Head of caudate nucleus (tissue), 42 donors: ENCODE data around the gene IFFO2.

ENCODE experiments used
- DNase-seq, 42 donors: peaks; one replicate each; pipeline versions ENCODE4 v3.0.0 to v3.0.0-alpha.2; 2020 to 2021; ENCODE audit warnings: mixed read lengths in 7 of 42
- intact Hi-C: fragments of 100-400 bp; cut with DNase I; formaldehyde crosslinking; loops from one replicate; pipeline ENCODE4 v1.15.0; 2022

Gene IFFO2

GRCh38 chr1:18926315-18927081 lies 30.0 kb downstream of the IFFO2 start:
- intact Hi-C loops: no loop called here

GRCh38 chr1:18925279-18925678 lies 31.2 kb downstream of the IFFO2 start:
- intact Hi-C loops: no loop called here
- DNase-seq: no peak

More at GRCh38 chr1:18926315-18927081, 30.0 kb downstream of the IFFO2 start:
- no peak for DNase-seq

GRCh38 chr1:18924221-18924691 lies 32.2 kb downstream of the IFFO2 start:
- intact Hi-C loops: no loop called here
- no peak for DNase-seq

- DNase-seq: peak in 1 of 42 donors; percentile 57
- intact Hi-C loops: no loop called here
These were observed 32.7 kb downstream of the IFFO2 start for GRCh38 chr1:18923756-18924211.

- DNase-seq: no peak
- intact Hi-C loops: no loop called here
These were observed 33.4 kb downstream of the IFFO2 start for GRCh38 chr1:18922848-18923755.

- intact Hi-C loops: no loop called here
- DNase-seq: peak in 40 of 42 donors; percentile 33 to 87 (median 70)
These were observed 34.2 kb downstream of the IFFO2 start for GRCh38 chr1:18922319-18922726.

GRCh38 chr1:18921516-18922251 lies 34.8 kb downstream of the IFFO2 start:
- peak in 1 of 42 donors; percentile 54 for DNase-seq
- intact Hi-C loops: no loop called here

- intact Hi-C loops: no loop called here
- no peak for DNase-seq
These were observed 35.5 kb downstream of the IFFO2 start for GRCh38 chr1:18920931-18921330.

- no peak for DNase-seq
- intact Hi-C loops: no loop called here
These were observed 36.5 kb downstream of the IFFO2 start for GRCh38 chr1:18919956-18920355.

GRCh38 chr1:18919197-18919905 lies 37.1 kb downstream of the IFFO2 start:
- intact Hi-C loops: no loop called here
- DNase-seq: no peak

GRCh38 chr1:18918417-18918816 lies 38.1 kb downstream of the IFFO2 start:
- no peak for DNase-seq
- intact Hi-C loops: no loop called here

GRCh38 chr1:18917071-18917799 lies 39.2 kb downstream of the IFFO2 start:
- no peak for DNase-seq
- intact Hi-C loops: no loop called here

- intact Hi-C loops: no loop called here
- DNase-seq: peak in 2 of 42 donors; percentile 32 to 46
These were observed 41.1 kb downstream of the IFFO2 start for GRCh38 chr1:18915341-18915740.

GRCh38 chr1:18913065-18913835 lies 43.2 kb downstream of the IFFO2 start:
- DNase-seq: peak; percentile 66 to 95 (median 88)
- intact Hi-C loops: no loop called here

- intact Hi-C loops: no loop called here
- no peak for DNase-seq
These were observed 43.9 kb downstream of the IFFO2 start for GRCh38 chr1:18912550-18912949.

GRCh38 chr1:18908911-18909771 lies 47.3 kb downstream of the IFFO2 start:
- intact Hi-C loops: loop anchor here (5.0 kb wide), 2 partner anchors 43 to 188 kb away; no protein-coding TSS in a partner anchor

More at GRCh38 chr1:18908911-18909771, 47.3 kb downstream of the IFFO2 start:
- no peak for DNase-seq
